ENCODE measurements around the gene FDXR. TPM values are rescaled to one million over a fixed set of nuclear protein-coding genes. Genes with fewer than 3 reads are reported as not detected.

FDXR gene
- polyA plus RNA-seq, 4 donors = 6.6 to 9.8 (median 7.5) TPM

- DNase-seq (ENCODE audit: low read depth in 4 of 4, low spot score in 3 of 4) = no peak
Measured at GRCh38 chr17:74860872-74861661, 11.7 kb downstream of the FDXR start.

DNA sequence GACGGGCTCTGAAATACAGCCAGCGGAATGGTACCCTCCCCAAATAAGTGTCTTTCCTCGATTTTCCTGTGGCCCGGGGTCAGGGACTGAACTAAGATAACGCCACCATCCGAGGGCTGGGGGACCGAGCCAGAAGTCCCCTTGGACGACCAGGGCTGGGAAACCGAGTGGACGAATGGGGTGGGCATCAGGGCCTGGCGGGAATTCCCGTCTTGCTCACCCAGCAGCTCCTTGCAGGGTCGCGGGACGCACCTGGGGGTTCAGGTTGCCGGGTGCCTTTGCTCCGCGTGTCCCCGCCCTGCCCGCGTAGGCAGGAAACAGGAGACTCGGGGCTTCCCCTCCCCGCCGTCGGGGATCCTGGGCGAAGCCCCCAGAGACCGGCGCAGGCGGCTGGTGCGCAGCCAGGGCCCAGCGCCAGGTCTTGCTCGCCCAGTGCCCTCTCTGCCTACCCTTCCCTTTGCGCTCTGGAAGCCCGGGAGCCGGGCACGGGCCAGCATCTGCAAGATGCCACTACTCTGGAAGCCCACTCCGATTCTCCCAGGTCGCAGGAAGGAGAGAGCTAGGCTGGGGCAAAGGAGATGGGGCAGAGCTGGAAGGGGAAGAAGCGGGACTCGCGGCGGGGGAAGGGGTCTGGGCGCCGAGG is 12.4 kb downstream of the FDXR start:
- no peak for DNase-seq (ENCODE audit: low read depth in 4 of 4, low spot score in 3 of 4)

DNA sequence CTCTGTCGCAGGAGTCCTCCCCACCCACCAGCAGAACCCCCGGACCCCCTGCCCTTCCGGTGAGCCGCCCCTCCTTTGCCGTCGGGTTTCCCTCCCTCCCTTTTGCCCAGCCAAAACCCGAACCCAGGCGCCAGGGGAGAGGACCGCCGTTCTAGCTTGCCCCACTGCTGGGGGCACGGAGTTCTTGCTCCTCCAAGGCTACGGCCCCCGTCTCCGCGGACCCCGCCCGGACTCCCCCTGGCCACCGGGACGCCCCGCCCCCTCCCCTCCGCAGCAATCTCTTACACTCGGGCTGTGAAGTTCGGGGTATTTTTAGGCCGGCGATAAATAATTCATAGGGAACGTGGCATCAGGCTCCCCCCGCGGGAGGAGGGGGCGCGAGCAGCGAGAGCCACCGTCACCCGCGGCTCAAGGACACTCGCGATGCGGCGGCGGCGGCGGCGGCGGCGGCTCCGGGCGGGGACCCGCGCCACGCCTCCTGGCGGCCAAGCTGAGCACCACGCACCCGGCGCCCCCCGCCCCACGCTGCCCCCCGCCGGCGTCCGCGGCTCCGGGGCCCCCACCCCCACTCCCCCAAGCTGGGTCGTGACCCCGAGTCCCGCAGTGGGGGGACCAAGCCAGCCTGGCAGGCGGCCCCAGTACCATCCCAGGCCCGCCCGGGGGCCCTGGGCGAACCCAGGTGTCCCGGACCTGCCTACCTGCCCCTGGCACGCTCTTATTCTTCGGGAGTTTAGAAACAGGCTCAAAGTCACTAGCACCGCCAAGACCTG is 13.2 kb downstream of the FDXR start, which contains the start of gene GRIN2C:
Gene GRIN2C, minus strand, starts transcription at position 427 of the 770 bp plus-strand sequence. CDS start 4,793 bp downstream, outside the sequence.
- no peak for DNase-seq (ENCODE audit: low read depth in 4 of 4, low spot score in 3 of 4)

GRCh38 chr17:74858672-74859458 is 13.9 kb downstream of the FDXR start:
- DNase-seq (ENCODE audit: low read depth in 4 of 4, low spot score in 3 of 4) = no peak

- DNase-seq (ENCODE audit: low read depth in 4 of 4, low spot score in 3 of 4) = no peak
Measured at GRCh38 chr17:74857191-74857590, 15.6 kb downstream of the FDXR start.

GRCh38 chr17:74856112-74856511 is 16.7 kb downstream of the FDXR start:
- no peak for DNase-seq (ENCODE audit: low read depth in 4 of 4, low spot score in 3 of 4)

GRCh38 chr17:74855323-74855722 is 17.5 kb downstream of the FDXR start:
- no peak for DNase-seq (ENCODE audit: low read depth in 4 of 4, low spot score in 3 of 4)

- no peak for DNase-seq (ENCODE audit: low read depth in 4 of 4, low spot score in 3 of 4)
Measured at GRCh38 chr17:74854792-74855191, 18.0 kb downstream of the FDXR start.

DNA sequence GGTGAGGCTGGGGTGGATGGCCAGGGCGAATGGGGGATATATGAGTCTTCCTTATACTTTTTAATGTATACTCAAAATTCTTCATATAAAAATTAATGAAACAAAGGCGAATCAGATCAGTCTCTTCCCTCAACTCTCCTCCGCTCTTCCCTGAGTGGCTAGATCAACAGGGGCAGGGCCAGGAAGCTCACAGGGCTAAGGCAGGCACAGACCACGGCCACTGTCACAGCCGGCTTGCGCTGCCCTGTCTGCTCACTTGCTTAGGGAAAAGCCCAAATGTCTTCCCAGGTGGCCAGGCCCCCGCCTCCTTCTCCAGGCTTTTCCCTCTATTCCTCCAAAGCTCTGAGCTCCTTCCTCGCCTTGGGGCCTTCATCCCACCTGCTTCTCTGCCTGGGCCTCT is 19.1 kb downstream of the FDXR start:
- DNase-seq (ENCODE audit: low read depth in 4 of 4, low spot score in 3 of 4) = no peak

GRCh38 chr17:74853048-74853397 is 19.8 kb downstream of the FDXR start:
- DNase-seq (ENCODE audit: low read depth in 4 of 4, low spot score in 3 of 4) = no peak

- peak in 1 of 4 donors; percentile 42 for DNase-seq (ENCODE audit: low read depth in 4 of 4, low spot score in 3 of 4)
Measured at GRCh38 chr17:74852237-74853047, 20.4 kb downstream of the FDXR start.

- no peak for DNase-seq (ENCODE audit: low read depth in 4 of 4, low spot score in 3 of 4)
Measured at GRCh38 chr17:74851612-74852236, 21.1 kb downstream of the FDXR start.

- no peak for DNase-seq (ENCODE audit: low read depth in 4 of 4, low spot score in 3 of 4)
Measured at GRCh38 chr17:74850914-74851313, 21.9 kb downstream of the FDXR start.

GRCh38 chr17:74850310-74850709 is 22.5 kb downstream of the FDXR start:
- DNase-seq (ENCODE audit: low read depth in 4 of 4, low spot score in 3 of 4) = no peak

DNA sequence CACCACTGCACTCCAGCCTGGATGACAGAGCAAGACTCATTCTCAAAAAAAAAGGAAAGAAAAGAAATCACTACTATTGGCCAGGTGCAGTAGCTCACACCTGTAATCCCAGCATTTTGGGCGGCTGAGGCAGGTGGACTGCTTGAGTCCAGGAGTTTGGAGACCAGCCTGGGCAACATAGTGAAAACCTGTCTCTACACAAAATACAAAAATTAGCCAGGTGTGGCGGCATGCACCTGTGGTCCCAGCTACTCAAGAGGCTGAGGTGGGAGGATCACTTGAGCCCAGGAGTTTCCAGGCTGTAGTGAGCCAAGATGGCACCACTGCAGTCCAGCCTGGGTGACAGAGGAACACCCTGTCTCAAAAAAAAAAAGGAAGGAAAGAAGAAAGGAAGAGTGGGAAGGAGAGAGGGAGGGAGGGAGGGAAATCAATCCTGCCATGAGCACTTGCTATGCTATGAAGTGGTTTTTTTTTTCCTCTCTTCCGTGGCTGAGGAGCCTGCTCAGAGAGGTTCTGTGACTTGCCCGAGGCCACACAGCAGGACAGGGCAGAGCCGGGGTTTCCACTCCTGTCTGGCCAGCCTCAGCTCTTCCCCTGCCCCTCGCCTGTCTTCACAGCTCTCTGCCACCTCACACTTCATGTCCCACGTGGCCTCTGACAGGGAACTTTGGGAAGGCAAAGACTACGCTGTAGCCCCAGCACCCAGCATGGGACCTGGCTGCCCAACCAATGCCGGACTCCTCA is 24.0 kb downstream of the FDXR start:
- no peak for DNase-seq (ENCODE audit: low read depth in 4 of 4, low spot score in 3 of 4)

DNA sequence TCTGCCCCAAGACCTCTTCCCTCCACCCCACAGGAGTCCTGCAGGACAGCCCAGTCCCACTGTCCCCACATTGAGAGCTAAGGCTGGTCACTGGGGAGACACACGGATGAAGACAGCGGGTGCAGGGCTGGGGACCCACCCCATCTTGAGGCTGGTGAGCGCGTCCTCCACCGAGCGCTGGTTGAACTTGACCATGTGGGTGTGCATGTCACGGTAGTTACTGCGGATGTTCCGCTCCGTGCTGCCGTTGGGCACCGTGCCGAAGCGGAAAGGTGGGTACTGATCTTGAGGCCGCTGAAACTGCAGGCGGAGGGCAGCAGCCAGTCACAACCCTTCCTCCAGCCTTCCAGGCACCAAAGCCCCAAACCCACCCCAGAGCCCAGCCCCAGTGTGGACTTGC is 26.2 kb downstream of the FDXR start:
- no peak for DNase-seq (ENCODE audit: low read depth in 4 of 4, low spot score in 3 of 4)

- no peak for DNase-seq (ENCODE audit: low read depth in 4 of 4, low spot score in 3 of 4)
Measured at GRCh38 chr17:74843352-74843627, 29.5 kb downstream of the FDXR start.

- DNase-seq (ENCODE audit: low read depth in 4 of 4, low spot score in 3 of 4) = peak in 2 of 4 donors; percentile 43 to 48
Measured at GRCh38 chr17:74842599-74843351, 30.0 kb downstream of the FDXR start.

All from right renal pelvis (tissue), 4 donors.